K562 (cell line): ENCODE measurements around the gene LAPTM5. TPM values are rescaled to one million over a fixed set of nuclear protein-coding genes. Genes with fewer than 3 reads are reported as not detected.

Experiments used
- GATAD2A ChIP-seq: fragments of 450-650 bp; IDR thresholded peaks from 2 replicates; pipeline ENCODE4 v1.6.1; 2017
- IRF2 ChIP-seq: sonication (generic); formaldehyde crosslinking; IDR thresholded peaks from 2 replicates; pipeline ENCODE4 v1.8.1; 2022; ENCODE audit warnings: mild to moderate bottlenecking, missing genetic modification reagents
- NONO ChIP-seq, 2 experiments: fragments of 200-400 bp in 1 of 2; fragments of 450-650 bp in 1 of 2; formaldehyde crosslinking in 1 of 2; IDR thresholded peaks; 2 replicates each; pipeline ENCODE4 v1.6.1; 2017; ENCODE audit warnings: low read depth in 2 of 2, mild to moderate bottlenecking in 2 of 2, moderate library complexity in 2 of 2, low read length in 1 of 2
- PHTF2 ChIP-seq: fragments of 250-450 bp; sonication (Bioruptor Pico); IDR thresholded peaks from 2 replicates; pipeline ENCODE4 v1.5.0; 2021; ENCODE audit warnings: mild to moderate bottlenecking
- ZC3H8 ChIP-seq: fragments of 450-650 bp; IDR thresholded peaks from 2 replicates; pipeline ENCODE4 v1.6.1; 2017
- ZNF668 ChIP-seq: fragments of 250-450 bp; sonication (Bioruptor Pico); IDR thresholded peaks from 2 replicates; pipeline ENCODE4 v1.8.0; 2022; ENCODE audit warnings: mild to moderate bottlenecking, inconsistent platforms
- polyA plus RNA-seq, 8 experiments: library from polyadenylated mRNA; depleted of rRNA in 4 of 8; stranded (reverse) in 5 of 8; unstranded in 3 of 8; fragments of >200 nt; fragmentation: Nextera tagmentation in 2 of 8; fragmentation: Illumina TruSeq in 1 of 8; extraction: Ambion mirVana in 2 of 8; extraction: Trizol in 1 of 8; gene quantifications; 2 replicates each; pipeline versions ENCODE4 v1.2.1 to v1.2.3, GENCODE V29; 2011 to 2014; ENCODE audit warnings: inconsistent platforms in 1 of 8, missing spikeins in 1 of 8
- total RNA-seq, 7 experiments: library from RNA; depleted of rRNA in 6 of 7; stranded (reverse); fragments of >200 nt in 6 of 7; fragmentation: Illumina TruSeq in 2 of 7; extraction: Trizol in 2 of 7; gene quantifications; 2 replicates each; pipeline versions ENCODE4 v1.2.1 to v1.2.3, GENCODE V29; 2011 to 2021; ENCODE audit warnings: low replicate concordance in 1 of 7
- TF ChIP-seq, protein P1 (sequence below): fragments of 450-650 bp; formaldehyde crosslinking; IDR thresholded peaks from 2 replicates; pipeline ENCODE4 v1.4.0; 2020; ENCODE audit warnings: mild to moderate bottlenecking, mixed read lengths
- TF ChIP-seq, protein P2 (sequence below): fragments of 450-650 bp; formaldehyde crosslinking; conservative IDR thresholded peaks from 2 replicates; pipeline ENCODE4 v1.4.0; 2022; ENCODE audit warnings: mild to moderate bottlenecking, missing genetic modification characterization
- TF ChIP-seq, protein P3 (sequence below): sonication (generic); formaldehyde crosslinking; IDR thresholded peaks from 2 replicates; pipeline ENCODE4 v1.8.0; 2023; ENCODE audit warnings: mild to moderate bottlenecking, missing genetic modification reagents

LAPTM5 gene
- total and polyA plus RNA-seq, 9 of the 15 experiments (the other 6 are each of a cell fraction or from before 2014, with no cell fraction given): 2.4 to 47.3 (median 20.3) TPM

DNA sequence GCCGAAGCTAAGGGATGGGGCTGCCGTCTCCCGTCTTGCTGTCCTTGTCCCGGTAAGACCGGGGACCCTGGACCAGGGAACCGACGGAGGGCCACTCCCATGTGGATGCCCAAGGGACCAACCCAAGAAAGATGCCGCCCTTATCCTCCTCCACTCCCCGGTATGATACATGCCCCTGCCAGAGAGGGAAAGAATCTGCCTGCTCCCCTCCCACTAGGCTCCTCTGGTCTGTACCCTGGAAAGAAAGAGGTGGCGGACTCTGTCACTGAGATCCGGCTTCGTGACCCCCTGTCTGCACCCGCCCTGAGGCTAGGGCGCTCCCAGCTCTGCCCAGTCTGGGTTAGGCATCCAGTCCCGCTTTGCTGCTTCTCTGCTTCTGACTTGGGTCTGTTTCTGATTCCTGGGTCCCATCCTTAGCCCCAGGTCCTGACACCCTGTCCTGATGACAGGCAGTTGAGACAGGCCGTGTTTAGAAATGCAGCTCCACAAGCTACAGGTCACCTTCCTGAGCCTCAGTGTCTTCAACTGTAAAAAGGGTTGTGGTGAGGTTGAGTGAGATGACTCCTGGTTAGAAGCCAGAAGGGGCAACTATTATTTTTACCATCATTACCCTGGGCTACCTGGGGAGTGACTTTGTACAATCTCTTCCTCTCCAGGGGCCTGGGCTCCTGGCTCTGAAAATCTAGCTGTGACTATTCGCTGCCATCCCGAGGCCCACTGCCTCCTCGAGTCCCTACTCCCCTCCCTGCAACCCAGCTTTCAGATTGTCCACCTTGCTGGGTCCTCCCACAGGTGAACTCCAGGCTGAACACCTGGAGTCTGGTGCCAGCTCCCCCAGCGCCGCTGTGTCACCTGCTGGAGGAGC lies 37.9 kb downstream of the LAPTM5 start (continued):
- no peak for TF ChIP-seq PHTF2 (CRISPR knock-in tag)
- no peak for TF ChIP-seq IRF2 (CRISPR knock-in tag)
- TF ChIP-seq ZC3H8: 0 out of 2 replicates have a peak, but pooled peaks have one; percentile 12
- TF ChIP-seq, protein P1, sequence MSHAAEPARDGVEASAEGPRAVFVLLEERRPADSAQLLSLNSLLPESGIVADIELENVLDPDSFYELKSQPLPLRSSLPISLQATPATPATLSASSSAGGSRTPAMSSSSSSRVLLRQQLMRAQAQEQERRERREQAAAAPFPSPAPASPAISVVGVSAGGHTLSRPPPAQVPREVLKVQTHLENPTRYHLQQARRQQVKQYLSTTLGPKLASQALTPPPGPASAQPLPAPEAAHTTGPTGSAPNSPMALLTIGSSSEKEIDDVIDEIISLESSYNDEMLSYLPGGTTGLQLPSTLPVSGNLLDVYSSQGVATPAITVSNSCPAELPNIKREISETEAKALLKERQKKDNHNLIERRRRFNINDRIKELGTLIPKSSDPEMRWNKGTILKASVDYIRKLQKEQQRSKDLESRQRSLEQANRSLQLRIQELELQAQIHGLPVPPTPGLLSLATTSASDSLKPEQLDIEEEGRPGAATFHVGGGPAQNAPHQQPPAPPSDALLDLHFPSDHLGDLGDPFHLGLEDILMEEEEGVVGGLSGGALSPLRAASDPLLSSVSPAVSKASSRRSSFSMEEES (CRISPR knock-in tag): peak; percentile 24; the same call in 1 of the 2 replicates
- TF ChIP-seq, protein P2, sequence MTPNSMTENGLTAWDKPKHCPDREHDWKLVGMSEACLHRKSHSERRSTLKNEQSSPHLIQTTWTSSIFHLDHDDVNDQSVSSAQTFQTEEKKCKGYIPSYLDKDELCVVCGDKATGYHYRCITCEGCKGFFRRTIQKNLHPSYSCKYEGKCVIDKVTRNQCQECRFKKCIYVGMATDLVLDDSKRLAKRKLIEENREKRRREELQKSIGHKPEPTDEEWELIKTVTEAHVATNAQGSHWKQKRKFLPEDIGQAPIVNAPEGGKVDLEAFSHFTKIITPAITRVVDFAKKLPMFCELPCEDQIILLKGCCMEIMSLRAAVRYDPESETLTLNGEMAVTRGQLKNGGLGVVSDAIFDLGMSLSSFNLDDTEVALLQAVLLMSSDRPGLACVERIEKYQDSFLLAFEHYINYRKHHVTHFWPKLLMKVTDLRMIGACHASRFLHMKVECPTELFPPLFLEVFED: 0 out of 2 replicates have a peak, but pooled peaks have one; percentile 9
- no peak for TF ChIP-seq ZNF668 (CRISPR knock-in tag)
- peak in 1 of 2 experiments; percentile 58; a peak in 1 of 4 replicates for TF ChIP-seq NONO (IDR thresholded peaks at IDR 0.05; ENCODE audit: low read depth in 2 of 2, low read length in 1 of 2)
- TF ChIP-seq, protein P3, sequence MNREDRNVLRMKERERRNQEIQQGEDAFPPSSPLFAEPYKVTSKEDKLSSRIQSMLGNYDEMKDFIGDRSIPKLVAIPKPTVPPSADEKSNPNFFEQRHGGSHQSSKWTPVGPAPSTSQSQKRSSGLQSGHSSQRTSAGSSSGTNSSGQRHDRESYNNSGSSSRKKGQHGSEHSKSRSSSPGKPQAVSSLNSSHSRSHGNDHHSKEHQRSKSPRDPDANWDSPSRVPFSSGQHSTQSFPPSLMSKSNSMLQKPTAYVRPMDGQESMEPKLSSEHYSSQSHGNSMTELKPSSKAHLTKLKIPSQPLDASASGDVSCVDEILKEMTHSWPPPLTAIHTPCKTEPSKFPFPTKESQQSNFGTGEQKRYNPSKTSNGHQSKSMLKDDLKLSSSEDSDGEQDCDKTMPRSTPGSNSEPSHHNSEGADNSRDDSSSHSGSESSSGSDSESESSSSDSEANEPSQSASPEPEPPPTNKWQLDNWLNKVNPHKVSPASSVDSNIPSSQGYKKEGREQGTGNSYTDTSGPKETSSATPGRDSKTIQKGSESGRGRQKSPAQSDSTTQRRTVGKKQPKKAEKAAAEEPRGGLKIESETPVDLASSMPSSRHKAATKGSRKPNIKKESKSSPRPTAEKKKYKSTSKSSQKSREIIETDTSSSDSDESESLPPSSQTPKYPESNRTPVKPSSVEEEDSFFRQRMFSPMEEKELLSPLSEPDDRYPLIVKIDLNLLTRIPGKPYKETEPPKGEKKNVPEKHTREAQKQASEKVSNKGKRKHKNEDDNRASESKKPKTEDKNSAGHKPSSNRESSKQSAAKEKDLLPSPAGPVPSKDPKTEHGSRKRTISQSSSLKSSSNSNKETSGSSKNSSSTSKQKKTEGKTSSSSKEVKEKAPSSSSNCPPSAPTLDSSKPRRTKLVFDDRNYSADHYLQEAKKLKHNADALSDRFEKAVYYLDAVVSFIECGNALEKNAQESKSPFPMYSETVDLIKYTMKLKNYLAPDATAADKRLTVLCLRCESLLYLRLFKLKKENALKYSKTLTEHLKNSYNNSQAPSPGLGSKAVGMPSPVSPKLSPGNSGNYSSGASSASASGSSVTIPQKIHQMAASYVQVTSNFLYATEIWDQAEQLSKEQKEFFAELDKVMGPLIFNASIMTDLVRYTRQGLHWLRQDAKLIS (CRISPR knock-in tag): 0 out of 2 replicates have a peak, but pooled peaks have one; percentile 11
- TF ChIP-seq GATAD2A: peak; percentile 63; the same call in 1 of the 2 replicates
- TF ChIP-seq, all 486 proteins: peak for 70
